Stimulated activated effector memory CD8-positive, alpha-beta T cell treated with anti-CD3 and anti-CD28 coated beads, Interleukin-12 subunit alpha, Interleukin-12 subunit beta, amount 100 ng/mL, for 72 hours (primary cell): Measurements from ENCODE around the gene ATP5IF1.

Source experiments
- ATAC-seq: fragments of 150-1000 bp; cut with Tn5 transposase; 2 replicates; pipeline ENCODE4 v1.10.0; 2021
- DNase-seq, 2 donors: peaks; one replicate each; pipeline ENCODE4 v3.0.0; 2021 to 2022; ENCODE audit warnings: low spot score in 2 of 2
- H3K27ac Mint-ChIP-seq: one replicate; pipeline ENCODE4 v1.8.0; 2022; ENCODE audit warnings: mild to moderate bottlenecking, mixed read lengths
- H3K36me3 Mint-ChIP-seq: one replicate; pipeline ENCODE4 v1.8.0; 2022; ENCODE audit warnings: mild to moderate bottlenecking, mixed read lengths
- H3K4me1 Mint-ChIP-seq: one replicate; pipeline ENCODE4 v1.8.0; 2022; ENCODE audit warnings: mixed read lengths
- H3K4me3 Mint-ChIP-seq: one replicate; pipeline ENCODE4 v1.8.0; 2022; ENCODE audit warnings: mild to moderate bottlenecking, mixed read lengths
- H3K9me3 Mint-ChIP-seq: one replicate; pipeline ENCODE4 v1.8.0; 2022; ENCODE audit warnings: mixed read lengths

Gene ATP5IF1

GRCh38 chr1:28273216-28273860 is 37.4 kb downstream of the ATP5IF1 start:
- Mint-ChIP-seq H3K4me3 (no peak overlapping the region), H3K27ac (peak overlapping the region; percentile 58), H3K4me1 (peaks cover 4% of the 10 kb centered on the region), H3K9me3 (no peaks in the 10 kb centered on the region), H3K36me3 (peaks cover 99% of the 10 kb centered on the region)
- DNase-seq, result no peak
- ATAC-seq, result no peak

- DNase-seq (no peak), ATAC-seq (no peak)
- no peak overlapping the region for H3K27ac Mint-ChIP-seq
- H3K9me3 Mint-ChIP-seq, result no peaks in the 10 kb centered on the region
- no peak overlapping the region for H3K4me3 Mint-ChIP-seq
- peaks cover 9% of the 10 kb centered on the region for H3K4me1 Mint-ChIP-seq
- peaks cover 93% of the 10 kb centered on the region for H3K36me3 Mint-ChIP-seq
Measured at GRCh38 chr1:28278763-28279162, 42.8 kb downstream of the ATP5IF1 start.

- peaks cover 83% of the 10 kb centered on the region for H3K36me3 Mint-ChIP-seq
- no peaks in the 10 kb centered on the region for H3K9me3 Mint-ChIP-seq
- no peak overlapping the region for H3K4me3 Mint-ChIP-seq
Measured at GRCh38 chr1:28279721-28280120, 43.8 kb downstream of the ATP5IF1 start.

GRCh38 chr1:28280501-28280900 is 44.6 kb downstream of the ATP5IF1 start:
- H3K36me3 Mint-ChIP-seq, result peaks cover 75% of the 10 kb centered on the region
- no peak overlapping the region for H3K4me3 Mint-ChIP-seq
- H3K4me1 Mint-ChIP-seq, result peaks cover 9% of the 10 kb centered on the region
- DNase-seq (no peak), ATAC-seq (peak; percentile 64)
- H3K9me3 Mint-ChIP-seq, result no peaks in the 10 kb centered on the region
- H3K27ac Mint-ChIP-seq, result peak overlapping the region; percentile 71

More at GRCh38 chr1:28279721-28280120, 43.8 kb downstream of the ATP5IF1 start:
- ATAC-seq, result no peak
- DNase-seq, result no peak
- Mint-ChIP-seq H3K27ac (peak overlapping the region; percentile 71), H3K4me1 (peaks cover 9% of the 10 kb centered on the region)

GRCh38 chr1:28280977-28281381 is 45.1 kb downstream of the ATP5IF1 start:
- Mint-ChIP-seq H3K4me1 (peaks cover 9% of the 10 kb centered on the region), H3K4me3 (no peak overlapping the region), H3K9me3 (no peaks in the 10 kb centered on the region), H3K27ac (peak overlapping the region; percentile 71), H3K36me3 (peaks cover 71% of the 10 kb centered on the region)
- DNase-seq (no peak), ATAC-seq (no peak)

- DNase-seq (no peak), ATAC-seq (no peak)
- Mint-ChIP-seq H3K4me3 (no peak overlapping the region), H3K36me3 (peaks cover 62% of the 10 kb centered on the region), H3K27ac (peak overlapping the region; percentile 71), H3K4me1 (peaks cover 9% of the 10 kb centered on the region), H3K9me3 (no peaks in the 10 kb centered on the region)
Measured at GRCh38 chr1:28281608-28282425, 45.9 kb downstream of the ATP5IF1 start.

- H3K27ac Mint-ChIP-seq, result peak overlapping the region; percentile 55
- no peak for DNase-seq
- H3K4me3 Mint-ChIP-seq, result no peak overlapping the region
- H3K9me3 Mint-ChIP-seq, result no peaks in the 10 kb centered on the region
- no peak for ATAC-seq
- peaks cover 53% of the 10 kb centered on the region for H3K36me3 Mint-ChIP-seq
- peaks cover 9% of the 10 kb centered on the region for H3K4me1 Mint-ChIP-seq
Measured at GRCh38 chr1:28282426-28283407, 46.8 kb downstream of the ATP5IF1 start.

- no peak for DNase-seq
- no peaks in the 10 kb centered on the region for H3K9me3 Mint-ChIP-seq
- no peak for ATAC-seq
- peaks cover 9% of the 10 kb centered on the region for H3K4me1 Mint-ChIP-seq
- peaks cover 19% of the 10 kb centered on the region for H3K36me3 Mint-ChIP-seq
- no peak overlapping the region for H3K4me3 Mint-ChIP-seq
- no peak overlapping the region for H3K27ac Mint-ChIP-seq
Measured at GRCh38 chr1:28286111-28286510, 50.2 kb downstream of the ATP5IF1 start.
